Uterus (tissue), 4 donors: ENCODE results near the gene BCCIP. TPM values are rescaled to one million over a fixed set of nuclear protein-coding genes. Genes with fewer than 3 reads are reported as not detected.

Experiments used
- microRNA counts, 2 donors: library from miRNA; unstranded; fragments of <30 nt; microRNA quantifications; one replicate each; lab custom pipeline; 2016 to 2017
- microRNA-seq: library from miRNA; unstranded; fragments of <30 nt; microRNA quantifications from one replicate; pipeline ENCODE4, GENCODE V29; 2016; ENCODE audit warnings: borderline microRNAs expressed, borderline replicate concordance
- small RNA-seq: library from RNA; depleted of rRNA; stranded (forward); fragments of <200 nt; gene quantifications from one replicate; pipeline ENCODE3, GENCODE V24; 2016
- total RNA-seq, 4 donors: library from RNA; depleted of rRNA in 3 of 4; stranded (reverse); fragments of >200 nt in 3 of 4; gene quantifications; one replicate each; pipeline versions ENCODE4 v1.1.0 to v1.2.4, GENCODE V29; 2014 to 2023
- donor health status: DM: yes; HTN: yes; CAD: no.

Gene BCCIP
- total RNA-seq, 4 donors from 2014 or later, result 10.8 to 59.0 (median 28.8) TPM

MicroRNA genes within 50 kb of the gene (microRNA counts, 767-probe panel; counts per million panel counts)
- microRNA hsa-miR-4484 (lab: Ali Mortazavi, UCI), result 0 counts per million in 2 donors

Small RNAs within 50 kb of the gene (microRNA-seq; reads per million reads assigned to microRNA genes)
- 1.5 reads per million for gene MIR4484

Small RNAs within 50 kb of the gene (small RNA-seq; reads per million reads assigned to genes)
- gene MIR4484 (not detected), gene RF00017 (not detected)

Other genes starting within 250 kb of the BCCIP start
- under 1 TPM in 1 of 4 donors, not detected in 3; 0.49 TPM for gene TEX36, start 140.4 kb upstream of the BCCIP start, total RNA-seq
- 10 to 100 TPM; 26.2 to 79.2 (median 47.9) TPM for gene EDRF1, start 103.8 kb upstream of the BCCIP start, total RNA-seq
- under 1 TPM in 2 of 4 donors, not detected in 2; 0.21 to 0.48 TPM for gene MMP21, start 47.7 kb upstream of the BCCIP start, total RNA-seq
- gene UROS, start 288 bp upstream of the BCCIP start, total RNA-seq, result 10 to 100 TPM; 27.9 to 36.2 (median 28.1) TPM
- 100 to 1,000 TPM in 1 of 4 donors, 10 to 100 TPM in 3; 13.5 to 105 (median 30.9) TPM for gene DHX32, start 57.7 kb downstream of the BCCIP start, total RNA-seq
- 1 to 10 TPM in 3 of 4 donors, under 1 TPM in 1; 0.26 to 6.8 (median 4.6) TPM for gene FANK1, start 73.0 kb downstream of the BCCIP start, total RNA-seq